Hippocampal formation (tissue), 2 donors: Measurements from ENCODE around the gene NDUFS6.
A peak's percentile ranks its signal among the peaks of the same experiment; 100 is the strongest.

Experiments used
- DNase-seq, 2 donors: peaks; one replicate each; lab custom pipeline; 2025; lab: John Stamatoyannopoulos, UW

Gene NDUFS6

GRCh38 chr5:1801222-1801966 lies at the start of gene NDUFS6:
Gene NDUFS6 (plus strand): TSS chr5:1801407. CDS start chr5:1801418, 11 bp downstream.
- DNase-seq, result peak; percentile 69 to 80

DNA sequence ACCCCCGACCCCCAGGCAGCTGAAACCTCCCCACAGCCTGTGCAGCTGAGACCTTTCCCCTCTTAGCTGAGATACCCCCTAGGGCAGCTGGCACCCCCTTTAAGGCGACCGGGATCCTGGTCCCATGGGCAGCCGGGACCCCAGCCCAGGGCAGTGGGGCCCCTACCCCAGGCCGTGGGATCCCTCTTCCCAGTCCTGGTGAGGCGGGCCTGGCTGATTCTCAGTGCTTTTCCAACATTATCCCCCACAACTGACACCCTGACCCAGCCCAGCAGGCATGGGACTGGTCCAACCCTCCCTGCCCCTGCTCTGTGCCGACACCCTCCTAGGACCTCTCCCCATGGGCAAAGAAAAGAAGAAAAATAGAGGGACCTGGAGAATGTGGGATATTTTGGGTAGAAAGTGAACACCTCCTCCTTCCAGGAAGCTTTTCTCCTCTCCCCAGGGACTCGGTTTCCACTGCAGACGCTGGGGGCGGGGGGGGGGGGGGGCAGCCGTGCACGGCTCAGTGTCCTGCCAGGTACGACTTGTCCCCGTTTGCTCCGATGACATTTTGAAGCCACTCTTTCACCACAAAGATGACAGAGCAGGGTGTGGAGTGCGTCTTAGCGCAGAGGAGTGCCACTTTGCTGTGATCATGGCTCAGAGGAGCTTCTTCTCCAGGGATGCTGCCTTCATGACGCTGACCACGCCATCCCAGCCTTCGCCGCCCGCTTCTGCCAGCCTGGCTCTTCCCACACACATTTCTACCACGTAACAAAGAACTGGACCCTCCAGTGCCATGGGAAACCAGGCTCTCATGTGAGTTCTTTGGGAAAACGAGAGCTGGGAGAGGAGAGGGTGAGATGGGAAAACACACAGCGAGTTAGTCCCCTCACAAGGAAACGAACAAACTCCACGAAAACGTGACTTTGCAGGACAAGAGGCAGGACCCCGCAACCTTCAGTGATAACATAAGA lies 49.1 kb upstream of the NDUFS6 start:
- no peak for DNase-seq

DNA sequence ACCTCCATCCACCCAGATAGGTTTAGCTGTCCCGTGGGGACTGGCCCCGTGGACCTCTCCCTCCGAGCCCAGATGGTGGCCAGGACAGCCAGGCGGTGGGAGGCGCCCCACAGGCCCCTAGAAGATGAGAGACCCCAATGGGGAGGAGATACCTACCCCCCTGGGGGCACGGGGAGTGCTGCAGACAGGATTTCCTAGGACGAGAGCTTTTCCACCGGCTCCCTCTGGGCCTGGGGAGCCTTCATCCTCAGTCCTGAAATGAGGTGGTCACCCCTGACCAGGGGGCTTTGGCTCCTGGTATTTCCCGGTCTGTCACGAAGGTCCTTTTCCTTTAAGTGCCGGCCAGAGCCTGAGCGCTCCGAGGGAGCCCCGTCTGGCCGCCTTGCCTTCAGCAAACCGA lies 48.3 kb upstream of the NDUFS6 start:
- no peak for DNase-seq

GRCh38 chr5:1753490-1753889 lies 47.7 kb upstream of the NDUFS6 start:
- DNase-seq, result no peak

GRCh38 chr5:1754531-1755220 lies 46.5 kb upstream of the NDUFS6 start:
- no peak for DNase-seq

- DNase-seq, result no peak
Measured at GRCh38 chr5:1755321-1755949, 45.8 kb upstream of the NDUFS6 start.

DNA sequence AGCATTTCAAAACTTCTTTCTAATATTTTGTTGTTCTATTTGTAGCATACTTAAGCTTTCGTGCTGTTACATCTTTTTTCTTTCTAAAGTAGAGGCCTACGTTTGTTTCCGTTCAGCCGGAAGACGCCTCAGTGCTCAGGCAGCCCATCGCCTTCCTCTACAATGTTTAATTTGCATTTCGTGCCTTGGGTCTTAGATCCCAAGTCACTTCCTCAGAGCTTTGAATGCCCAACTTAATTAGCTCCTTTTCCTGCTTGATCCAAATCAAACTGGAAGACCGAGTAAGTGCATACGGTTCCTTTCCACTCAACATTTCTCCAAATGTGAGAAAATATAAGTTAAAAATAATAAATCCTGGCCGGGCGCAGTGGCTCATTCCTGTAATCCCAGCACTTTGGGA lies 44.7 kb upstream of the NDUFS6 start:
- no peak for DNase-seq

GRCh38 chr5:1757511-1757910 lies 43.7 kb upstream of the NDUFS6 start:
- DNase-seq, result no peak

- DNase-seq, result no peak
Measured at GRCh38 chr5:1758574-1758973, 42.6 kb upstream of the NDUFS6 start.

DNA sequence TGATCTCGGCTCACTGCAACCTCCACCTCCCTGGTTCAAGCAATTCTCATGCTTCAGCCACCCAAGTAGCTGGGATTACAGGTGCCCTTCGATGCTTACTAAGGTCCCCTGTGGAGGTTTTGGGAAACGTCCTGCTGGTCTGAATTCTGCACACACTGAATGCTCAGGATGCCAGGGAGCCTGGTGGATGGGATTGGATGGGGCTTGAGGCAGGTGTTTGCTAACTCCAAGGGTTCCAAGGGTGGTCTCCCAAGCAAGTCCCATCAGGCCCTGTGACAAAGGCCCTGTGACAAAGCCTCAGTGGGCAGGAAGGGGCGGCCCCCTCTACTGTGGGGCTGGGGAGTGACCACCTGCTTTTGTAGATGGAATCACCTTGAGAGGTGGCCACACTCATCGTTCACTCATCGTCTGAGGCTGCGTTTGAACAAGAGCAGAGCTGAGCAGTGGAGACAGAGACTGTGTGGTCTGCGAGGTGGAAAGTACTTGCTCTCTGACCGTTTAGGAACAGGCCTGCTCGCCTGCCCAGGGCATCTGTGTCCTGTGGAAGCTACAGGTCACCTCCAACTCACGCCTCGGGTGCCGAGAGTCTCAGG lies 41.7 kb upstream of the NDUFS6 start:
- DNase-seq, result no peak

- no peak for DNase-seq
Measured at GRCh38 chr5:1760231-1760630, 41.0 kb upstream of the NDUFS6 start.

GRCh38 chr5:1760656-1761452 lies 40.4 kb upstream of the NDUFS6 start:
- DNase-seq, result no peak

GRCh38 chr5:1761453-1761755 lies 39.8 kb upstream of the NDUFS6 start:
- no peak for DNase-seq

GRCh38 chr5:1762121-1762882 lies 38.9 kb upstream of the NDUFS6 start:
- no peak for DNase-seq

- DNase-seq, result no peak
Measured at GRCh38 chr5:1762883-1763547, 38.2 kb upstream of the NDUFS6 start.

GRCh38 chr5:1763548-1763911 lies 37.7 kb upstream of the NDUFS6 start:
- DNase-seq, result no peak

DNA sequence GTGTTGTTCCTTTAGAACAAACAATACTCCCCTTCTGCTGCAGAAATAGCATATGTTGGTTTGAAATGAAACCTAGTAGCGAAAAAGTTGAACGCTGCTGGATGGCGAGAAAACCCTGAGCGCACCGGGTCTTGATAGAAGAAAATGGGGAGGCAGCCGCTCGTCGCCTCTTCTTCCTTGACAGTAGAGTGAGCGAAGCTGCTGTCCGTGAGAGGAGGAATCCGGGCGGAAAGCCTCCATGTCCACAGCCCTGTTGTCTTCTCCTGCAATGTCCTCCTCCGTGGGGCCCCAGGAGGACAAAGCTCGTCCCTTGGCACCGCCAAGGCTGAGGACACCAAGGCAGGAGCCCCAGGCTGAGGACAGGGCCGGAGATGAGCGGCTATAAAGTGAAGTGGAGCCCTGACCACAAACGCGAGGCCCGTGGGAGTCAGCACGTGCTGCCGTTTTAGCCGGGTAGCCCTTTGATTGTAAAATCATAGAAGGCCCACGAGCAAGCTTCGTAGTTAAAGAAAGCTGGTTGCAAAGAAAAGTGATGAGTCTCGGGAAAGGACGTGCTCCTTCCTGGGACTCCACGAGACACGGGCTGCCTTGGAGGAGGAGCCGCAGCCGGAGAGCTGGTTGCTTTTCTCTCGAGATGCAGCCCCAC lies 37.1 kb upstream of the NDUFS6 start:
- no peak for DNase-seq

DNA sequence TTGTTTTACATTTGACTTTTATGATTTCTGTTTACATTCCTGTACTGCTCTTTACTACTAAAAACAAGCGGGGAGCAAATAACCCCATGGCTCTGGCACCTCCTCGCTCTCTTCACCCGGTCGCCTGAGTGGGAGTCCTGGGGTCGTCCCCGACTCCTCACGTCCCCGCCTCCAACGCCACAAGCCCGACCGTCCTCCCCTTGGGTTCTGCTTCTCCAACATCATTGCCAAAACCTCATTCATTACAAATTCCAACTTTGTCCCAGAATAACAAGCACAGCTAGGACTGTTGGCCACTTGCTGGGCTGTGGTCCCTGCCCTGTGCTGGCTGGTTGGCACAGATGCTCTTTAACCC lies 36.6 kb upstream of the NDUFS6 start:
- DNase-seq, result no peak
